Measurements from ENCODE around the gene DNAJA1.
"Not testable (repeated sequence)": the region's sequence is repeated elsewhere in the genome, so short reads cannot be mapped to it uniquely, and the experiment has no call there.

Gene DNAJA1

GRCh38 chr9:33082538-33083326 is 57.7 kb downstream of the DNAJA1 start:
- peak; percentile 23 for DNase-seq

- not testable (repeated sequence) for DNase-seq
Observed at GRCh38 chr9:33085672-33086071, 60.6 kb downstream of the DNAJA1 start.

Measured in hematopoietic multipotent progenitor cell treated with erythropoietin and hydrocortisone succinate and interleukin-3 and kit ligand, for 8 days (in vitro differentiated cells).